H1 (cell line): ENCODE data around the gene TMEM138. TPM values are rescaled to one million over a fixed set of nuclear protein-coding genes. Genes with fewer than 3 reads are reported as not detected.

ENCODE experiments used
- CTCF ChIA-PET: fragments of 300-600 bp; sonication (Branson Sonifier 250); formaldehyde crosslinking; loops from one replicate; lab custom pipeline; 2021; ENCODE audit not compliant: partially characterized antibody; lab: Charles Lee
- POLR2A ChIA-PET: fragments of 300-600 bp; sonication (Branson Sonifier 250); formaldehyde crosslinking; loops from one replicate; lab custom pipeline; 2021; ENCODE audit warnings: inconsistent platforms; ENCODE audit not compliant: partially characterized antibody; lab: Charles Lee
- DNase-seq, 2 experiments: peaks; one replicate each; pipeline versions ENCODE4 v3.0.0 to v3.0.0-alpha.2; 2010 to 2022; ENCODE audit warnings: low spot score in 2 of 2, low read depth in 1 of 2, mixed read lengths in 1 of 2
- FAIRE-seq: peaks from 2 replicates; lab custom pipeline; 2011; peaks lifted over from hg19 to GRCh38; lab: Jason Lieb, UNC
- H2AFZ ChIP-seq: 2 replicates; pipeline ENCODE4 v1.8.1; 2012; ENCODE audit warnings: low read length, inconsistent platforms
- H2AK5ac ChIP-seq: 2 replicates; pipeline ENCODE4 v1.6.1; 2013; ENCODE audit warnings: low read depth, low read length
- H2BK120ac ChIP-seq: replicated peaks from 2 replicates; pipeline ENCODE3; 2013; ENCODE audit warnings: low read depth, low read length, inconsistent platforms
- H2BK12ac ChIP-seq: 2 replicates; pipeline ENCODE4 v1.6.1; 2013; ENCODE audit warnings: low read depth, low read length
- H2BK15ac ChIP-seq: 2 replicates; pipeline ENCODE4 v1.6.1; 2013; ENCODE audit warnings: low read length
- H2BK20ac ChIP-seq: 2 replicates; pipeline ENCODE4 v1.6.1; 2013; ENCODE audit warnings: low read length
- H2BK5ac ChIP-seq: 2 replicates; pipeline ENCODE4 v1.6.1; 2013; ENCODE audit warnings: low read depth, low read length
- H3K14ac ChIP-seq: 2 replicates; pipeline ENCODE4 v1.6.1; 2013; ENCODE audit warnings: inconsistent platforms; ENCODE audit not compliant: insufficient read length
- H3K18ac ChIP-seq: 2 replicates; pipeline ENCODE4 v1.6.1; 2013; ENCODE audit warnings: low read length; ENCODE audit errors: extremely low read depth
- H3K23ac ChIP-seq: 2 replicates; pipeline ENCODE4 v1.6.1; 2013; ENCODE audit warnings: inconsistent platforms; ENCODE audit not compliant: insufficient read length
- H3K23me2 ChIP-seq: 2 replicates; pipeline ENCODE4 v1.6.1; 2013; ENCODE audit warnings: low read depth, low read length
- H3K27ac ChIP-seq: 2 replicates; pipeline ENCODE4 v1.6.1; 2011; ENCODE audit warnings: low read depth, low read length, inconsistent platforms
- H3K27me3 ChIP-seq, 4 experiments: replicated peaks in 1 of 4; 1 replicate in 1 of 4; 2 replicates in 3 of 4; pipeline versions ENCODE4 v1.6.1 to v1.8.1; 2011 to 2013; ENCODE audit warnings: low read length in 3 of 4, mild to moderate bottlenecking in 3 of 4, inconsistent platforms in 2 of 4, mixed read lengths in 2 of 4, moderate library complexity in 1 of 4; ENCODE audit not compliant: control insufficient read depth in 3 of 4, insufficient read depth in 3 of 4; ENCODE audit errors: extremely low read depth in 1 of 4
- H3K36me3 ChIP-seq, 4 experiments: 2 replicates each; pipeline versions ENCODE4 v1.6.1 to v1.8.1; 2011 to 2013; ENCODE audit warnings: mild to moderate bottlenecking in 4 of 4, low read length in 3 of 4, moderate library complexity in 2 of 4, control low read depth in 1 of 4, inconsistent platforms in 1 of 4; ENCODE audit not compliant: insufficient read depth in 4 of 4, control insufficient read depth in 2 of 4
- H3K4ac ChIP-seq: replicated peaks from 2 replicates; pipeline ENCODE3; 2013; ENCODE audit warnings: low read length, low read depth, mixed read lengths, inconsistent platforms; ENCODE audit not compliant: insufficient read length
- H3K4me1 ChIP-seq, 4 experiments: replicated peaks in 1 of 4; 1 replicate in 1 of 4; 2 replicates in 3 of 4; pipeline versions ENCODE4 v1.6.1 to v1.8.1; 2011 to 2013; ENCODE audit warnings: low read length in 3 of 4, inconsistent platforms in 2 of 4, mixed read lengths in 1 of 4; ENCODE audit not compliant: insufficient read depth in 4 of 4, control insufficient read depth in 3 of 4
- H3K4me2 ChIP-seq, 2 experiments: 2 replicates each; pipeline versions ENCODE4 v1.6.1 to v1.8.1; 2011 to 2013; ENCODE audit warnings: low read depth in 2 of 2, low read length in 2 of 2, control low read depth in 1 of 2, inconsistent platforms in 1 of 2, mild to moderate bottlenecking in 1 of 2; ENCODE audit not compliant: insufficient read depth in 1 of 2
- H3K4me3 ChIP-seq, 4 experiments: fragments of 200-600, 300-600 bp in 1 of 4; sonication (generic), shearing (Covaris generic), sonication (Bioruptor Twin) in 1 of 4; 2 replicates each; pipeline versions ENCODE4 v1.5.1 to v1.8.1; 2011 to 2016; ENCODE audit warnings: low read length in 4 of 4, low read depth in 3 of 4, control low read depth in 2 of 4, inconsistent platforms in 2 of 4, mild to moderate bottlenecking in 2 of 4, mixed read lengths in 1 of 4, moderate library complexity in 1 of 4; ENCODE audit not compliant: insufficient read depth in 2 of 4; ENCODE audit errors: extremely low read depth in 1 of 4
- H3K56ac ChIP-seq: replicated peaks from 2 replicates; pipeline ENCODE3; 2013; ENCODE audit warnings: low read depth, mild to moderate bottlenecking, mixed read lengths, low read length, inconsistent platforms; ENCODE audit not compliant: insufficient read length
- H3K79me1 ChIP-seq: 2 replicates; pipeline ENCODE4 v1.6.1; 2013; ENCODE audit warnings: low read depth, low read length, control low read depth
- H3K79me2 ChIP-seq, 2 experiments: 2 replicates each; pipeline versions ENCODE4 v1.6.1 to v1.8.1; 2012 to 2013; ENCODE audit warnings: low read length in 2 of 2, mild to moderate bottlenecking in 2 of 2, inconsistent platforms in 1 of 2; ENCODE audit not compliant: insufficient read depth in 2 of 2, control insufficient read depth in 1 of 2
- H3K9ac ChIP-seq, 4 experiments: replicated peaks in 1 of 4; 1 replicate in 1 of 4; 2 replicates in 3 of 4; pipeline versions ENCODE4 v1.6.1 to v1.8.1; 2011 to 2013; ENCODE audit warnings: low read depth in 3 of 4, low read length in 3 of 4, control low read depth in 2 of 4, mild to moderate bottlenecking in 2 of 4, moderate library complexity in 2 of 4, inconsistent platforms in 1 of 4; ENCODE audit errors: extremely low read depth in 1 of 4
- H3K9me3 ChIP-seq, 2 experiments: 2 replicates each; pipeline versions ENCODE4 v1.6.1 to v1.8.1; 2012 to 2013; ENCODE audit warnings: mild to moderate bottlenecking in 2 of 2, moderate library complexity in 2 of 2, control low read depth in 1 of 2, inconsistent platforms in 1 of 2, low read depth in 1 of 2, low read length in 1 of 2, mixed read lengths in 1 of 2; ENCODE audit not compliant: insufficient read depth in 2 of 2
- H4K20me1 ChIP-seq, 2 experiments: replicated peaks in 1 of 2; 2 replicates each; pipeline versions ENCODE3 to v1.8.1; 2011 to 2013; ENCODE audit warnings: inconsistent platforms in 2 of 2, low read length in 2 of 2, mild to moderate bottlenecking in 1 of 2; ENCODE audit not compliant: insufficient read depth in 2 of 2, control insufficient read depth in 1 of 2
- H4K5ac ChIP-seq: 2 replicates; pipeline ENCODE4 v1.6.1; 2013; ENCODE audit warnings: low read length, low read depth, mixed read lengths, inconsistent platforms; ENCODE audit not compliant: insufficient read length
- H4K8ac ChIP-seq: 2 replicates; pipeline ENCODE4 v1.8.0; 2013; ENCODE audit warnings: mild to moderate bottlenecking, moderate library complexity, low read length, inconsistent platforms; ENCODE audit not compliant: insufficient read depth; ENCODE audit errors: extremely low read depth
- H4K91ac ChIP-seq: replicated peaks from 2 replicates; pipeline ENCODE3; 2013; ENCODE audit warnings: low read length, mixed read lengths, inconsistent platforms; ENCODE audit not compliant: insufficient read length
- ATF3 ChIP-seq: IDR thresholded peaks from 2 replicates; pipeline ENCODE4 v1.6.1; 2011; ENCODE audit warnings: low read depth, mild to moderate bottlenecking, low read length; ENCODE audit not compliant: insufficient read depth
- CHD2 ChIP-seq: IDR thresholded peaks from 2 replicates; pipeline ENCODE4 v1.6.1; 2012; ENCODE audit warnings: low read length, improper control_type of control experiment
- CTBP2 ChIP-seq: IDR thresholded peaks from 2 replicates; pipeline ENCODE4 v1.7.0; 2011; ENCODE audit warnings: borderline replicate concordance, mild to moderate bottlenecking, moderate library complexity, mixed read lengths, low read length; ENCODE audit not compliant: insufficient read depth, insufficient read length
- EGR1 ChIP-seq: IDR thresholded peaks from 2 replicates; pipeline ENCODE4 v1.6.1; 2011; ENCODE audit warnings: low read depth, low read length, borderline replicate concordance
- EP300 ChIP-seq, 2 experiments: IDR thresholded peaks; 1 replicate in 1 of 2; 2 replicates in 1 of 2; pipeline ENCODE4 v1.6.1; 2011 to 2012; ENCODE audit warnings: low read depth in 2 of 2, low read length in 2 of 2, mild to moderate bottlenecking in 2 of 2, borderline replicate concordance in 1 of 2, inconsistent platforms in 1 of 2, moderate library complexity in 1 of 2
- FOSL1 ChIP-seq: IDR thresholded peaks from 2 replicates; pipeline ENCODE4 v1.6.1; 2011; ENCODE audit warnings: mild to moderate bottlenecking, low read depth, low read length, moderate library complexity; ENCODE audit not compliant: insufficient read depth
- NRF1 ChIP-seq: IDR thresholded peaks from 2 replicates; pipeline ENCODE4 v1.6.1; 2011; ENCODE audit warnings: mild to moderate bottlenecking, low read depth, low read length, improper control_type of control experiment
- POLR2A ChIP-seq, 2 experiments: IDR thresholded peaks; 1 replicate in 1 of 2; 2 replicates in 1 of 2; pipeline ENCODE4 v1.6.1; 2011; ENCODE audit warnings: low read depth in 2 of 2, low read length in 2 of 2, mild to moderate bottlenecking in 2 of 2; ENCODE audit errors: control extremely low read depth in 1 of 2
- RAD21 ChIP-seq, 2 experiments: IDR thresholded peaks in 1 of 2; conservative IDR thresholded peaks in 1 of 2; 2 replicates each; pipeline ENCODE4 v1.6.1; 2011; ENCODE audit warnings: low read depth in 2 of 2, low read length in 2 of 2, improper control_type of control experiment in 1 of 2, inconsistent platforms in 1 of 2, mild to moderate bottlenecking in 1 of 2, moderate library complexity in 1 of 2
- SUZ12 ChIP-seq: fragments of 200-600 bp; sonication (generic); IDR thresholded peaks from 2 replicates; pipeline ENCODE4 v1.6.1; 2012; ENCODE audit warnings: mild to moderate bottlenecking, inconsistent platforms, low read length, moderate library complexity, mixed read lengths
- WGBS, 2 experiments: shearing (Covaris generic) in 1 of 2; methylation state at CpG; one replicate each; pipeline versions ENCODE4 v1.1.6 to v1.1.7; 2013 to 2015; ENCODE audit warnings: low lambda C conversion rate in 2 of 2, mixed read lengths in 2 of 2, inconsistent platforms in 1 of 2, low coverage in 1 of 2, missing lambda C conversion rate in 1 of 2; ENCODE audit not compliant: insufficient replicate concordance in 2 of 2, insufficient coverage in 1 of 2, insufficient read length in 1 of 2; ENCODE audit errors: extremely low coverage in 1 of 2, missing lambda C conversion rate in 1 of 2; 5-methylcytosine and 5-hydroxymethylcytosine counted together
- polyA plus RNA-seq, 7 experiments: library from polyadenylated mRNA; depleted of rRNA in 3 of 7; stranded (reverse) in 5 of 7; unstranded in 2 of 7; fragments of >200 nt in 5 of 7; fragments of 200-250 nt in 2 of 7; gene quantifications; 1 replicate in 5 of 7; 2 replicates in 1 of 7; 4 replicates in 1 of 7; pipeline versions ENCODE4 v1.2.1 to v1.2.3, GENCODE V29; 2011 to 2013; ENCODE audit warnings: missing spikeins in 2 of 7, mixed read lengths in 2 of 7
- total RNA-seq: library from RNA; stranded (reverse); fragmentation: NEBNext Ultra II Directional; extraction: Animal tissue kit (Norgen Biotek cat#: 25700); gene quantifications from 2 replicates; pipeline ENCODE4 v1.2.1, GENCODE V29; 2021
- TF ChIP-seq, protein P1 (sequence below): IDR thresholded peaks from 2 replicates; pipeline ENCODE4 v1.6.1; 2012; ENCODE audit warnings: low read length, inconsistent platforms

Gene TMEM138
- total and polyA plus RNA-seq, 2 of the 8 experiments (the other 6 are each of a cell fraction or from before 2014, with no cell fraction given): 32.9 to 59.0 TPM

DNA sequence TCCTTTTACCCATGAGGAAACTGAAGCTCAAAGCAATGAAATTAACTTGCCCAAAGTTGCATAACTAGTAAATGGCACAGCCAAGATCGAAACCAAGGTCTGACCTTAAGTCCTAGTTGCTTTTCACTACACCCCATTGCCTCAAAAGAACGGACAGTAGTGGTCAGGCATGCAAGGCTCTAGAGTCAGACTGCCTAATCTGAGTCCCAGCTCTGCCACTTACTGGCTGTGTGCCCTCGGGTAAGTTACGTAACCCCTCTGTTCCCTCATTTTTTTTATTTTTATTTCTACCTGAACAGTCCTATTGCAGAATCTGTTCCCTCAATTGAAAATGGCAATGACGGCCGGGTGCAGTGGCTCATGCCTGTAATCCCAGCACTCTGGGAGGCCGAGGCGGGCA, 10.1 kb upstream of the TMEM138 start:
- H3K79me1 ChIP-seq: peaks cover 2% of the 10 kb centered on the region
- no peak overlapping the region for H3K27ac ChIP-seq
- no peaks in the 10 kb centered on the region for H3K4me1 ChIP-seq
- H2AK5ac ChIP-seq: no peak overlapping the region
- no peak for DNase-seq
- no peak overlapping the region for H3K9ac ChIP-seq
- no peak overlapping the region for H3K4me3 ChIP-seq
- H3K14ac ChIP-seq: no peak overlapping the region
- no peak overlapping the region for H3K18ac ChIP-seq
- H2BK20ac ChIP-seq: no peak overlapping the region
- H3K9me3 ChIP-seq: no peaks in the 10 kb centered on the region
- CTCF ChIA-PET: interaction anchor here (0.9 to 22.8 kb wide), 3 partner anchors 14 to 83 kb away, joined by 3 to 255 read pairs (median 5); partner anchors contain the start of genes DDB1 and TKFC
- POLR2A ChIA-PET: interaction anchor here (1.4 to 39.7 kb wide), 3 partner anchors 0 to 51 kb away, joined by 3 to 1106 read pairs (median 1106); partner anchors contain the start of genes CYB561A3, DDB1, TKFC and TMEM138
- peaks cover 0 to 8% of the 10 kb centered on the region in 2 experiments for H4K20me1 ChIP-seq
- H4K8ac ChIP-seq: no peak overlapping the region
- no peak overlapping the region for H3K23ac ChIP-seq
- H3K56ac ChIP-seq: no peak overlapping the region
- no peak overlapping the region for H2BK5ac ChIP-seq
- no peak overlapping the region for H4K91ac ChIP-seq
- no peaks in the 10 kb centered on the region for H3K79me2 ChIP-seq
- H3K4me2 ChIP-seq: no peak overlapping the region
- H4K5ac ChIP-seq: no peak overlapping the region
- H2AFZ ChIP-seq: no peak overlapping the region
- WGBS, 2 experiments: 83% methylated on average over 8 of the region's 8 CpGs; no CpG with 5 or more reads in 1 of the 2 experiments
- H2BK12ac ChIP-seq: no peak overlapping the region
- no peaks in the 10 kb centered on the region for H3K27me3 ChIP-seq
- H2BK120ac ChIP-seq: no peak overlapping the region
- H3K4ac ChIP-seq: no peak overlapping the region
- H3K36me3 ChIP-seq: peaks cover 0 to 13% (median 8%) of the 10 kb centered on the region in 4 experiments; a peak in 5 of 8 replicates
- H3K23me2 ChIP-seq: no peaks in the 10 kb centered on the region
- no peak overlapping the region for H2BK15ac ChIP-seq
- FAIRE-seq: no peak
- no peak for TF ChIP-seq SUZ12
- no peak for TF ChIP-seq EGR1
- TF ChIP-seq NRF1: no peak
- TF ChIP-seq RAD21 (IDR thresholded peaks at IDR 0.05 in 1 of 2, conservative IDR thresholded peaks at IDR 0.05 in 1 of 2; ENCODE audit: low read depth in 2 of 2, low read length in 2 of 2): no peak
- TF ChIP-seq POLR2A (IDR thresholded peaks at IDR 0.05; ENCODE audit: control extremely low read depth in 1 of 2, low read depth in 2 of 2, low read length in 2 of 2): no peak
- TF ChIP-seq ATF3: no peak
- TF ChIP-seq, protein P1, sequence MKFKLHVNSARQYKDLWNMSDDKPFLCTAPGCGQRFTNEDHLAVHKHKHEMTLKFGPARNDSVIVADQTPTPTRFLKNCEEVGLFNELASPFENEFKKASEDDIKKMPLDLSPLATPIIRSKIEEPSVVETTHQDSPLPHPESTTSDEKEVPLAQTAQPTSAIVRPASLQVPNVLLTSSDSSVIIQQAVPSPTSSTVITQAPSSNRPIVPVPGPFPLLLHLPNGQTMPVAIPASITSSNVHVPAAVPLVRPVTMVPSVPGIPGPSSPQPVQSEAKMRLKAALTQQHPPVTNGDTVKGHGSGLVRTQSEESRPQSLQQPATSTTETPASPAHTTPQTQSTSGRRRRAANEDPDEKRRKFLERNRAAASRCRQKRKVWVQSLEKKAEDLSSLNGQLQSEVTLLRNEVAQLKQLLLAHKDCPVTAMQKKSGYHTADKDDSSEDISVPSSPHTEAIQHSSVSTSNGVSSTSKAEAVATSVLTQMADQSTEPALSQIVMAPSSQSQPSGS: no peak
- no peak for TF ChIP-seq CHD2
- TF ChIP-seq EP300 (IDR thresholded peaks at IDR 0.05; ENCODE audit: borderline replicate concordance in 1 of 2, low read depth in 2 of 2, low read length in 2 of 2): no peak
- no peak for TF ChIP-seq FOSL1
- TF ChIP-seq CTBP2: no peak
